ENCODE data around the gene FAM170A. TPM values are rescaled to one million over a fixed set of nuclear protein-coding genes. Genes with fewer than 3 reads are reported as not detected.

Gene FAM170A
- polyA plus RNA-seq, 10 donors, result not detected

Other genes with a start within 250 kb of the FAM170A start
- 100 to 1,000 TPM in 1 of 10 donors, 10 to 100 TPM in 9; 65.4 to 102 (median 85.4) TPM for gene HSD17B4, start 177.1 kb upstream of the FAM170A start, polyA plus RNA-seq (ENCODE audit: insufficient read length in 10 of 10)

Measured in muscle of back (tissue), 10 donors.